Measurements from ENCODE around the gene ZNF414.

Gene ZNF414

DNA sequence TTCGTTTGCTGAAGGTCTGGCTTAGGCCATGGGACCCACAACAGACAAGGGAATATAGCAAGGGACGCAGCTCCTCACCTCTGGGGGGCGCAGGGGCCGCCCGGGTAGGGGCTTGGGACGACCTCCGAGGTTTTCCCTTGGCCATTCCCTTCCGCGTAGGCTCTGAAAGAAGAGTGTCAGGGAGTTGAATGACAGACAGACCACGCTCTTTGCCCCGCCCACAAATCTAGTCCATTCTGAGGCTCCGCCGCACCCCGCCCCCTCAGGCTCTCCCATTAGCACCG lies 11.4 kb upstream of the ZNF414 start:
- ATAC-seq: no peak; the same call in 2 of the 3 replicates
- TF ChIP-seq RARB (CRISPR knock-in tag; IDR thresholded peaks at IDR 0.05) (no peak), ISL1 (CRISPR knock-in tag; IDR thresholded peaks at IDR 0.05) (no peak), TCF4 (CRISPR knock-in tag; IDR thresholded peaks at IDR 0.05; ENCODE audit: borderline replicate concordance) (no peak), SNAI2 (CRISPR knock-in tag; IDR thresholded peaks at IDR 0.05) (no peak), ZFP30 (CRISPR knock-in tag; IDR thresholded peaks at IDR 0.05) (no peak), ZNF565 (CRISPR knock-in tag; conservative IDR thresholded peaks at IDR 0.05; ENCODE audit: low read depth) (no peak), TOX (CRISPR knock-in tag; IDR thresholded peaks at IDR 0.05; ENCODE audit: borderline replicate concordance) (no peak), ZFP3 (CRISPR knock-in tag; IDR thresholded peaks at IDR 0.05) (no peak), ESRRG (CRISPR knock-in tag; IDR thresholded peaks at IDR 0.05) (no peak), ZC3H10 (CRISPR knock-in tag; IDR thresholded peaks at IDR 0.05) (no peak), PPARA (CRISPR knock-in tag; IDR thresholded peaks at IDR 0.05; ENCODE audit: borderline replicate concordance) (no peak), ARNTL (CRISPR knock-in tag; IDR thresholded peaks at IDR 0.05; ENCODE audit: borderline replicate concordance, low read depth) (no peak), OSR1 (CRISPR knock-in tag; IDR thresholded peaks at IDR 0.05) (no peak), ZNF70 (CRISPR knock-in tag; IDR thresholded peaks at IDR 0.05) (no peak)
- TF ChIP-seq, protein P1, sequence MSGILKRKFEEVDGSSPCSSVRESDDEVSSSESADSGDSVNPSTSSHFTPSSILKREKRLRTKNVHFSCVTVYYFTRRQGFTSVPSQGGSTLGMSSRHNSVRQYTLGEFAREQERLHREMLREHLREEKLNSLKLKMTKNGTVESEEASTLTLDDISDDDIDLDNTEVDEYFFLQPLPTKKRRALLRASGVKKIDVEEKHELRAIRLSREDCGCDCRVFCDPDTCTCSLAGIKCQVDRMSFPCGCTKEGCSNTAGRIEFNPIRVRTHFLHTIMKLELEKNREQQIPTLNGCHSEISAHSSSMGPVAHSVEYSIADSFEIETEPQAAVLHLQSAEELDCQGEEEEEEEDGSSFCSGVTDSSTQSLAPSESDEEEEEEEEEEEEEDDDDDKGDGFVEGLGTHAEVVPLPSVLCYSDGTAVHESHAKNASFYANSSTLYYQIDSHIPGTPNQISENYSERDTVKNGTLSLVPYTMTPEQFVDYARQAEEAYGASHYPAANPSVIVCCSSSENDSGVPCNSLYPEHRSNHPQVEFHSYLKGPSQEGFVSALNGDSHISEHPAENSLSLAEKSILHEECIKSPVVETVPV (CRISPR knock-in tag; IDR thresholded peaks at IDR 0.05): no peak
- TF ChIP-seq, protein P2, sequence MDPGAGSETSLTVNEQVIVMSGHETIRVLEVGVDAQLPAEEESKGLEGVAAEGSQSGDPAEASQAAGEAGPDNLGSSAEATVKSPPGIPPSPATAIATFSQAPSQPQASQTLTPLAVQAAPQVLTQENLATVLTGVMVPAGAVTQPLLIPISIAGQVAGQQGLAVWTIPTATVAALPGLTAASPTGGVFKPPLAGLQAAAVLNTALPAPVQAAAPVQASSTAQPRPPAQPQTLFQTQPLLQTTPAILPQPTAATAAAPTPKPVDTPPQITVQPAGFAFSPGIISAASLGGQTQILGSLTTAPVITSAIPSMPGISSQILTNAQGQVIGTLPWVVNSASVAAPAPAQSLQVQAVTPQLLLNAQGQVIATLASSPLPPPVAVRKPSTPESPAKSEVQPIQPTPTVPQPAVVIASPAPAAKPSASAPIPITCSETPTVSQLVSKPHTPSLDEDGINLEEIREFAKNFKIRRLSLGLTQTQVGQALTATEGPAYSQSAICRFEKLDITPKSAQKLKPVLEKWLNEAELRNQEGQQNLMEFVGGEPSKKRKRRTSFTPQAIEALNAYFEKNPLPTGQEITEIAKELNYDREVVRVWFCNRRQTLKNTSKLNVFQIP (CRISPR knock-in tag; IDR thresholded peaks at IDR 0.05; ENCODE audit: borderline replicate concordance, low read depth): no peak
- TF ChIP-seq, protein P3, sequence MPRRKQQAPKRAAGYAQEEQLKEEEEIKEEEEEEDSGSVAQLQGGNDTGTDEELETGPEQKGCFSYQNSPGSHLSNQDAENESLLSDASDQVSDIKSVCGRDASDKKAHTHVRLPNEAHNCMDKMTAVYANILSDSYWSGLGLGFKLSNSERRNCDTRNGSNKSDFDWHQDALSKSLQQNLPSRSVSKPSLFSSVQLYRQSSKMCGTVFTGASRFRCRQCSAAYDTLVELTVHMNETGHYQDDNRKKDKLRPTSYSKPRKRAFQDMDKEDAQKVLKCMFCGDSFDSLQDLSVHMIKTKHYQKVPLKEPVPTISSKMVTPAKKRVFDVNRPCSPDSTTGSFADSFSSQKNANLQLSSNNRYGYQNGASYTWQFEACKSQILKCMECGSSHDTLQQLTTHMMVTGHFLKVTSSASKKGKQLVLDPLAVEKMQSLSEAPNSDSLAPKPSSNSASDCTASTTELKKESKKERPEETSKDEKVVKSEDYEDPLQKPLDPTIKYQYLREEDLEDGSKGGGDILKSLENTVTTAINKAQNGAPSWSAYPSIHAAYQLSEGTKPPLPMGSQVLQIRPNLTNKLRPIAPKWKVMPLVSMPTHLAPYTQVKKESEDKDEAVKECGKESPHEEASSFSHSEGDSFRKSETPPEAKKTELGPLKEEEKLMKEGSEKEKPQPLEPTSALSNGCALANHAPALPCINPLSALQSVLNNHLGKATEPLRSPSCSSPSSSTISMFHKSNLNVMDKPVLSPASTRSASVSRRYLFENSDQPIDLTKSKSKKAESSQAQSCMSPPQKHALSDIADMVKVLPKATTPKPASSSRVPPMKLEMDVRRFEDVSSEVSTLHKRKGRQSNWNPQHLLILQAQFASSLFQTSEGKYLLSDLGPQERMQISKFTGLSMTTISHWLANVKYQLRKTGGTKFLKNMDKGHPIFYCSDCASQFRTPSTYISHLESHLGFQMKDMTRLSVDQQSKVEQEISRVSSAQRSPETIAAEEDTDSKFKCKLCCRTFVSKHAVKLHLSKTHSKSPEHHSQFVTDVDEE (CRISPR knock-in tag; IDR thresholded peaks at IDR 0.05): no peak
- TF ChIP-seq, protein P4, sequence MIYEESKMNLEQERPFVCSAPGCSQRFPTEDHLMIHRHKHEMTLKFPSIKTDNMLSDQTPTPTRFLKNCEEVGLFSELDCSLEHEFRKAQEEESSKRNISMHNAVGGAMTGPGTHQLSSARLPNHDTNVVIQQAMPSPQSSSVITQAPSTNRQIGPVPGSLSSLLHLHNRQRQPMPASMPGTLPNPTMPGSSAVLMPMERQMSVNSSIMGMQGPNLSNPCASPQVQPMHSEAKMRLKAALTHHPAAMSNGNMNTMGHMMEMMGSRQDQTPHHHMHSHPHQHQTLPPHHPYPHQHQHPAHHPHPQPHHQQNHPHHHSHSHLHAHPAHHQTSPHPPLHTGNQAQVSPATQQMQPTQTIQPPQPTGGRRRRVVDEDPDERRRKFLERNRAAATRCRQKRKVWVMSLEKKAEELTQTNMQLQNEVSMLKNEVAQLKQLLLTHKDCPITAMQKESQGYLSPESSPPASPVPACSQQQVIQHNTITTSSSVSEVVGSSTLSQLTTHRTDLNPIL (CRISPR knock-in tag; IDR thresholded peaks at IDR 0.05; ENCODE audit: low read depth): no peak

DNA sequence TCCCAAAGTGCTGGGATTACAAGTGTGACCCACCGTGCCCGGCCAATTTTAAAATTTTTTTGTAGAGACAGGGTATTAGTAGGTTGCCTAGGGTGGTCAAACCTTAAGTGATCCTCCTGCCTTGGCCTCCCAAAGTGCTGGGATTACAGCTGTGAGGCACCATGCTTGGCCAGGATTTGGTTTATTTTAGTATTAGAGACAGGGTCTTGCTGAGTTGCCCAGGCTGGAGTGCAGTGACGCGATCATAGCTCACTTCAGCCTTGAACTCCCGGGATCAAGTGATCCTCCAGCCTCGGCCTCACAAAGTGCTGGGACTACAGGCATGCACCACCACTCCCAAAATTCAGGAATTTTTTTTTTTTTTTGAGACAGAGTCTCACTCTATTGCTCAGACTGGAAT lies 5.4 kb upstream of the ZNF414 start:
- ATAC-seq: no peak
- TF ChIP-seq, protein P2 (CRISPR knock-in tag; IDR thresholded peaks at IDR 0.05; ENCODE audit: borderline replicate concordance, low read depth): no peak

DNA sequence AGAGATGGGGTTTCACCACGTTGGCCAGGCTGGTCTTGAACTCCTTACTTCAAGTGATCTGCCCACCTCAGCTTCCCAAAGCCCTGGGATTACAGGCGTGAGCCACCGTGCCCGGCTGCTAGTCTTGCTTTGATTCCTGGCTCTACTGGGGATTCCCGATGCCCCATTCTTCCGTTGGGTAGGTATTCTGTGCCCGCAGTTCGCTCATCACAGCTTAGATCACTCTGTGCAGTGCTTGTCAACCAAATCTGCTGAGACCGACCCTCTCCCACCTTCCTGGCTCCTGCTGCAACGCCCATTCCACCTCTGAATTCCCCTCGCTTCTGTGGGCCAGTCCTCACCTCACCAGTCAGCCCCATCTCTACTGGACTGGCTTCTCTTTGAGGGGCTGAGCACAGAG lies 4.6 kb upstream of the ZNF414 start:
- no peak for TF ChIP-seq CSDC2 (CRISPR knock-in tag; IDR thresholded peaks at IDR 0.05)
- no peak for ATAC-seq

DNA sequence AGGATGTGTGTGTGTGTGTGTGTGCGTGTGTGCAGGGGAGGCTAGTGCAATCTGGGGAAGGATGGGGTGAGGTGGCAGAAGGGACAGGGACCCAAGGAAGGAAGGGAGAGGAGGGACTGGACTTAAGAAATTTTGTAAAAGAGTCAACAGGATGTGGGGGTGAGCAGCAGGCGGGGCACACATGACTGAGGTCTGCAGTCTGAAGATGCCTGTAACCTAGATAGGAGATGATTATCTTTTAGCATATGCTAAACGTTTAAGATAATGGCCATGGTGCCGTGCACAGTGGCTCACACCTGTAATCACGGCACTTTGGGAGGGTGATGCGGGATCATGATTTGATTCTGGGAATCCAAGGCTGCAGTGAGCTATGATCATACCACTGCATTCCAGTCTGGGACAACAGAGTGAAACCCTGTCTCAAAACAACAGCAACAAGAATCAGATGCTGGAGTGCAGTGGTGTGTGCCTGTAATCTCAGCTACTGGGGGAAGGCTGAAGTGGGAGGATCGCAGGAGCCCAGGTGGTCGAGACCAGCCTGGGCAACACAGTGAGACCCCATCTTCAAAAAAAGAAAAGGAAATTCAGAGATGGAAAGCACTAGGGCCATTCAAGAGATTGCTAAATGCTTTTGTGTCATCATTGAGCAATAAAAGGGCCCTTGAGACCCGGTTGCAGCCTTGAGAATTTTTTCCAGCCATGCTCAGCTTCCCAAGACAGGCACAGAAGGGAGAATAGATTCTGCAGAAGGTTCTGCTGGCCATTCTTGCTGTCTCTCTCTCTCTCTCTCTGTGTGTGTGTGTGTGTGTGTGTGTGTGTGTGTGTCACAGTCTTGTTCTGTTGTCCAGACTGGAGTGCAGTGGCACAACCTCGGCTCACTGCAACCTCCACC lies 3.8 kb upstream of the ZNF414 start:
- ATAC-seq: no peak
- TF ChIP-seq BACH2 (CRISPR knock-in tag; IDR thresholded peaks at IDR 0.05; ENCODE audit: borderline replicate concordance): no peak
- TF ChIP-seq SNAI2 (CRISPR knock-in tag; IDR thresholded peaks at IDR 0.05): no peak
- TF ChIP-seq, protein P5, sequence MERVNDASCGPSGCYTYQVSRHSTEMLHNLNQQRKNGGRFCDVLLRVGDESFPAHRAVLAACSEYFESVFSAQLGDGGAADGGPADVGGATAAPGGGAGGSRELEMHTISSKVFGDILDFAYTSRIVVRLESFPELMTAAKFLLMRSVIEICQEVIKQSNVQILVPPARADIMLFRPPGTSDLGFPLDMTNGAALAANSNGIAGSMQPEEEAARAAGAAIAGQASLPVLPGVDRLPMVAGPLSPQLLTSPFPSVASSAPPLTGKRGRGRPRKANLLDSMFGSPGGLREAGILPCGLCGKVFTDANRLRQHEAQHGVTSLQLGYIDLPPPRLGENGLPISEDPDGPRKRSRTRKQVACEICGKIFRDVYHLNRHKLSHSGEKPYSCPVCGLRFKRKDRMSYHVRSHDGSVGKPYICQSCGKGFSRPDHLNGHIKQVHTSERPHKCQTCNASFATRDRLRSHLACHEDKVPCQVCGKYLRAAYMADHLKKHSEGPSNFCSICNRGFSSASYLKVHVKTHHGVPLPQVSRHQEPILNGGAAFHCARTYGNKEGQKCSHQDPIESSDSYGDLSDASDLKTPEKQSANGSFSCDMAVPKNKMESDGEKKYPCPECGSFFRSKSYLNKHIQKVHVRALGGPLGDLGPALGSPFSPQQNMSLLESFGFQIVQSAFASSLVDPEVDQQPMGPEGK (CRISPR knock-in tag; IDR thresholded peaks at IDR 0.05; ENCODE audit: borderline replicate concordance): no peak
- no peak for TF ChIP-seq CSDC2 (CRISPR knock-in tag; IDR thresholded peaks at IDR 0.05)
- no peak for TF ChIP-seq OSR1 (CRISPR knock-in tag; IDR thresholded peaks at IDR 0.05)
- TF ChIP-seq, protein P2 (CRISPR knock-in tag; IDR thresholded peaks at IDR 0.05; ENCODE audit: borderline replicate concordance, low read depth): no peak
- TF ChIP-seq TOX (CRISPR knock-in tag; IDR thresholded peaks at IDR 0.05; ENCODE audit: borderline replicate concordance): no peak
- no peak for TF ChIP-seq RARB (CRISPR knock-in tag; IDR thresholded peaks at IDR 0.05)

All from SK-N-SH treated with all-trans-retinoic acid at 6 μM for 48 hours (cell line).